ENCODE results near the gene SLC44A3.

DNA sequence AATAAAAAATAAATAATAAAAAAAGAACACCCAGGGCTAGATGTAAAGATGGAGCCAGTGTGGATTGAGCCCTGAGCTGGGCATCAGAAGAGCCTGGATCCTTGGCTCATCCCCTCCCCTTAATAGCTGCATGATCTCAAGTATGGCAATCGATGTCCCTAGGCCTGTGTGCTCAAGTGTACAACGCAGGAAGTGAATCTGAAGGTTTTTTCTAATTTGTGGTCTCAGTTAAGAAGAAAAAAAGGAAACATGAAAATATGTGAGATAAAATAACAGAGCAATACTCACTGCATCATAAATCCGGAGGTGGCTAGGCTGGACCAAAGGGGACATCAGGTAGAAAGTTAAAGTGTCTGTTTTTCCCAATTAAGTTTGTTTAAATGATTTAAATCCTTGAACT, 47.3 kb upstream of the SLC44A3 start:
- no peak for TF ChIP-seq CTCF (IDR thresholded peaks at IDR 0.05)
- no peak for TF ChIP-seq POLR2A (IDR thresholded peaks at IDR 0.05)

All from ovary (tissue), 3 donors.